D341Med (cell line): ENCODE data around the gene GTF2F2.
A peak's percentile ranks its signal among the peaks of the same experiment; 100 is the strongest.
"Not testable (repeated sequence)": the region's sequence is repeated elsewhere in the genome, so short reads cannot be mapped to it uniquely, and the experiment has no call there.

ENCODE experiments used
- DNase-seq: peaks from one replicate; pipeline ENCODE4 v3.0.0; 2012; ENCODE audit warnings: low spot score

Gene GTF2F2

GRCh38 chr13:45218689-45219088 lies 98.4 kb downstream of the GTF2F2 start:
- DNase-seq: no peak

GRCh38 chr13:45219123-45219891 lies 99.0 kb downstream of the GTF2F2 start:
- DNase-seq: no peak

- DNase-seq: no peak
Observed at GRCh38 chr13:45219938-45220375, 99.6 kb downstream of the GTF2F2 start.

GRCh38 chr13:45220403-45220802 lies 100.1 kb downstream of the GTF2F2 start:
- DNase-seq: no peak

GRCh38 chr13:45222516-45222915 lies 102.2 kb downstream of the GTF2F2 start:
- DNase-seq: no peak

GRCh38 chr13:45222919-45223318 lies 102.6 kb downstream of the GTF2F2 start:
- DNase-seq: no peak

- DNase-seq: no peak
Observed at GRCh38 chr13:45224176-45224575, 103.9 kb downstream of the GTF2F2 start.

GRCh38 chr13:45225370-45225769 lies 105.1 kb downstream of the GTF2F2 start:
- no peak for DNase-seq

GRCh38 chr13:45226024-45226423 lies 105.7 kb downstream of the GTF2F2 start:
- no peak for DNase-seq

- peak; percentile 51 for DNase-seq
Observed at GRCh38 chr13:45228002-45228401, 107.7 kb downstream of the GTF2F2 start.

- no peak for DNase-seq
Observed at GRCh38 chr13:45229172-45229571, 108.9 kb downstream of the GTF2F2 start.

GRCh38 chr13:45231305-45231704 lies 111.0 kb downstream of the GTF2F2 start:
- no peak for DNase-seq

GRCh38 chr13:45231722-45232121 lies 111.4 kb downstream of the GTF2F2 start:
- DNase-seq: no peak

- no peak for DNase-seq
Observed at GRCh38 chr13:45232591-45232990, 112.3 kb downstream of the GTF2F2 start.

- no peak for DNase-seq
Observed at GRCh38 chr13:45238945-45239795, 118.9 kb downstream of the GTF2F2 start.

GRCh38 chr13:45240143-45240542 lies 119.8 kb downstream of the GTF2F2 start:
- DNase-seq: no peak

- DNase-seq: peak; percentile 49
Observed at GRCh38 chr13:45242070-45242469, 121.8 kb downstream of the GTF2F2 start.

GRCh38 chr13:45242524-45242923 lies 122.2 kb downstream of the GTF2F2 start:
- DNase-seq: no peak

GRCh38 chr13:45243077-45243476 lies 122.8 kb downstream of the GTF2F2 start:
- no peak for DNase-seq

GRCh38 chr13:45244736-45245135 lies 124.4 kb downstream of the GTF2F2 start:
- not testable (repeated sequence) for DNase-seq

GRCh38 chr13:45249662-45250061 lies 129.4 kb downstream of the GTF2F2 start:
- no peak for DNase-seq

GRCh38 chr13:45254396-45254795 lies 134.1 kb downstream of the GTF2F2 start:
- DNase-seq: no peak
